ENCODE measurements around the gene MEIS3.

The MEIS3 gene

GRCh38 chr19:47435196-47435595 is 15.9 kb upstream of the MEIS3 start:
- no peak for DNase-seq

- DNase-seq, result no peak
Measured at GRCh38 chr19:47434088-47434487, 14.8 kb upstream of the MEIS3 start.

DNA sequence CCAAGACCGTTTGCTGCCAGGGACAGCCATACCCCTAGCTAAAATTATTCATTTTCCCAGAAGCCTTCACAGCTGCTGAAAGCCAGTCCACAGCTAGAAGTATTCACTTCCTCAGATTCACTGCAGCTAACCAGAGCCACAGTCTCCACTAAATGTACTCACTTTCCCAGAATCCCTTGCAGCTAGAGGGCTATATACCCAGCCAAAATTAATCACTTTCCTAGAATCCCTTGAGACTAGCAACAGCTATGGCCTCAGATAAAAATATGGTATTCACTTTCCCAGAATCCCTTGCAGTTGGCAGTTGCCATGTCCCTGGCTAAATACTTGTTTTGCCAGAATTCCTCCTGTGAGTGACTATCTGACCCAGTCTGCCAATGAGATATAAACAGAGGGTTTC is 13.8 kb upstream of the MEIS3 start:
- DNase-seq, result no peak

- DNase-seq, result no peak
Measured at GRCh38 chr19:47432499-47432898, 13.2 kb upstream of the MEIS3 start.

GRCh38 chr19:47432091-47432490 is 12.8 kb upstream of the MEIS3 start:
- DNase-seq, result no peak

DNA sequence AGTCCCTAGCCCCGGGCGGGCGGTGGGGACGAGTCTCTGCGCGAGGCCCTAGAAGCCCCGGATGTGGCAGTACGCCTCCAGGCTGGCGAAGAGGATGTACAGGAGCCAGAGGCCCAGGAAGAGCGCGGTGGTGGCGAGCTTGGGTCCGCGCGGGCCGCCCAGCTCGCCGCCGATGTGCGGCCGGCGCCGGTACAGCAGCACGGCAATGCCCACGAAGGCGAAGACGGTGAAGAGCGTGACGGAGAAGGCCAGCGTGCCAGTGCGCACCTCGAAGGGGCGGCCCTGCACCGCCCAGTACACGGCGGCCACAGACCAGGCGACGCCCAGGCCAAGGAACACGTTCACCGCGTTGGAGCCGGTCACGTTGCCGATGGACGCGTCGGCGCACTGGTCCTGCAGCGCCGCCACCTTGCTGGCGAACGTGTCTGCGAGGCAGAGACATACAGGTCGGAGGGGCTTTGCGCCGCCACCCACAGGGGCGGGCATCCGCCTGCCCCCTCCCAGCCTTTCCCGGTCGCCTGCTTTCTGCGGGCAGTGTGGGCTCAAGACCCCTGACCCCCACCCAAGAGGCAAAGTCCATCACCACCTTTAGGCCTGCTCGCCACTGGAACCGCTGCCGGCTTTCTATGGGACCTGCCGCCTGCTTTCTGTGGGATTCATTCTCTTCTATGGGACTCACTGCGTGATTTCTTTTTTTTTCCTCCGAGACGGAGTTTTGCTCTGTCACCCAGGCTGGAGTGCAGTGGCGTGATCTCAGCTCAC is 10.9 kb upstream of the MEIS3 start:
- DNase-seq, result no peak

- no peak for DNase-seq
Measured at GRCh38 chr19:47429140-47429793, 9.9 kb upstream of the MEIS3 start.

DNA sequence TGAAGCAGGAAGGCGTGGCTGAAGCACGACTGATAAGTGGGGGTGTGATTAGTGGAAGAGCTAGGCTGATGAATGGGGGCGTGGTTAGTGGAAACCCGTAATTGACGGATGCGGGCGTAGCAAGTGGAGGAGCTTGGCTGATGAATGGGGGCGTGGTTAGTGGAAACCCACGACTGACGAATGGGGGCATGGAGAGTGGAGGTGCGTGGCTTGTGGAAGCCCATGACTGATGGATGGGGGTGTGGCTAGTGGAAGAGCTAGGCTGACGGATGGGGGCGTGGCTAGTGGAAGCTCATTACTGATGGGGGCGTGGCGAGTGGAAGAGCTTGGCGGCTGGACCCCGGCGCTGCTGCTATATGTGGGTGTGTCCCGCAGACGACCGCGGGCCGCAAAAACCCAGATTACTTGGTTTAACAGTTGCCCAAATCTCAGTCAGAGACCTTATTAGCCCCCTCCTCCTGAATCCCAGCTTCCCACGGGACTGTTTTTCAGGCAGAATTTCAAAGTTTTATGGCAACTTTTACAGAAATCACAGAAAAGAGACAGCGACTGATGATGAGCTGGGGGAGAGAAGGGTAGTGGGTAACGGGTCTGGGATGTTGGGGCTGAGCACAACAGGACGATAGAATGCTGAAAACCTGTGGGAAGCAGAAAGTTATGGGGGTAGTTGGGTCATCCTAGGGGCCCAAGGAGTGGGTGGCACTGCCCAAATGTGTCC is 9.0 kb upstream of the MEIS3 start:
- DNase-seq, result peak; percentile 99

- peak; percentile 45 for DNase-seq
Measured at GRCh38 chr19:47427241-47428176, 8.2 kb upstream of the MEIS3 start.

DNA sequence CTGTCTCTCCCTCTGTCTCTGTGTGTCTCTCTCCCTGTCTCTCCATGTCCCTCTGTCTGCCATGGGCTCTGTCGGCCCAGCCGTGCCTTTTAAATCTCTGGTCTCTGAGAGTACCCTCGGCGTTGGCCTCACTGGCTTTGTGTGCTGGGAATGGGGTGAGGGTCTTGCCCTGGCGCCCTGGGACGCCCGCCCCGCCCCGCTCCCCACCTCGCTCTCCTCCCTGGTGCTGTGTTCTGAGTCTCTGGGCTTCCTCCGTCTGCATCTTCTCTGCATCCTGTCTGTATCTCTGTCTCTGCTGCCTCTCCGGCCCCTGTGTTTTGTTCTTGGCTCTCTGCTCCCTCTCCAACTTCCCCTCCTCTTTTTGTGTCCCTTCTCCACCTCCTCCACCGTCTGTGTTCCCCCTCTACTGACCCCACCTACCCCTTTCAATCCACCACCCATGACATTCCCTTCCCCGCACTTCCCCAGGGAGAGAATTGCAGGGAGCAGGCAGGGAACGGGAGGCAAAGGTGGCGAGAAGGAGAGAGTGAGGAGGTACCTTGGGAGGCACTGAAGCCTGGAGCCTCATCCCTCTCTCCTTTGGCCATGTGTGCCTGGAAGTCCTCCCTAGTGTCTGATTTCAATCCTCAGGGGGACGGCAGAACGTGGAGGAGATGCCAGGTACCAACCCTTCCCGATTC is 4.0 kb upstream of the MEIS3 start:
- DNase-seq, result no peak

- no peak for DNase-seq
Measured at GRCh38 chr19:47422417-47423163, 3.3 kb upstream of the MEIS3 start.

- peak; percentile 48 for DNase-seq
Measured at GRCh38 chr19:47421844-47422395, 2.6 kb upstream of the MEIS3 start.

- DNase-seq, result no peak
Measured at GRCh38 chr19:47421244-47421786, 2.0 kb upstream of the MEIS3 start.

DNA sequence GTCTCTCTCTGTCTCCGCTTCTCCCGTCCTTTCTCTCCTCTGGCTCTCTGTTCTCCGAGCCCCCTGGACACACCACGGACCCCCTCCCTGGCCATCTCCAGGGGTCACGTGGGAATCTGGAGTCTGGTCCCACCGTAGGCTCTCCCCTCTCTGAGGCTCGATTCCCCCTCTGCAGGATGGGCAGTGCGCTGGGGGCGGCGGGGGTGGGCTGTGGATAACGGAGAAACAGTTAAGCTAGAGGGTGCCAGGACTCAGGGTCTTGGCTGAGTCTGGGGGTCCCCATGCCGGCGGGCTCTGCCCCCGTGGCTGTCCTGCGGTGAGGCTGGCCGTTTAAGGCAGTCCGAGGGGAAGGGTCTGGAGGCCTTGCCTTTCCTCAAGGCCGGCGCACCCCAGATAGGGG is 462 bp upstream of the MEIS3 start:
- DNase-seq, result no peak

DNA sequence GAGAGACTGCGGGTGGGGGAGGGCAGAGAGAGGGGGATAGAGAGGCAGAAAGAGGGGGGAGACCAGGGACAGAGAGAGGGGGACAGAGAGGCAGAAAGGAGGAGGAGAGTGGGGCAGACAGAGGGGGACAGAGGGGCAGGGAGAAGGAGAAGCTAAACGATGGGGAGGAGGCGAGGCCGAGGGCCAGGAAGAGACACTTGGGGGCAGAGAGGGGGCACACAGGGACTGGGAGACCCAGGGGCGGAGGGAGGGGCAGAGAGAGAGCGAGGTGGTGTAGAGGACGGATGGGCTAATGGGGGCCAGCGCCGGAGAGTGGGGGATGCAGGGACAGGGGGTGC is 666 bp downstream of the MEIS3 start:
- no peak for DNase-seq

GRCh38 chr19:47417746-47418691 is 1.3 kb downstream of the MEIS3 start:
- DNase-seq, result no peak

- DNase-seq, result no peak
Measured at GRCh38 chr19:47417107-47417745, 2.1 kb downstream of the MEIS3 start.

DNA sequence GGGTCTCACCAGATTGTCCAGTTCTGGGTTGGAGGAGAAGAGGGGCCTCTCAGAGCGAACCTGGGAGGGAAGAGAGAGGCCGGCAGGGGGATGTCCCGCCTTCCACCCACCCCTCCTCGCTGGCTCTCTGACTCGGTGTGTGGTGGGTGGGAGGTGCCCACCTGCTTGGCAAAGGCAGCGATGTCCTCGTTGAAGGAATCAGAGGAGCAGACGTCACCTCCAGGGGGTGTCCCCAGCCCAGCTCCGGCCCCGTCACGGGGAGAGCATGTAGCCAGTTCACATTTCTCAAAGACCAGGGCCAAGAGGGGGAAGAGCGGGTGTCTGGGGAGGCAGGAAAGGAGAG is 2.7 kb downstream of the MEIS3 start:
- DNase-seq, result no peak

GRCh38 chr19:47415953-47416642 is 3.2 kb downstream of the MEIS3 start:
- DNase-seq, result no peak

Measured in COR-L47 (cell line).